ENCODE results near the gene TUBA1A. TPM values are rescaled to one million over a fixed set of nuclear protein-coding genes. Genes with fewer than 3 reads are reported as not detected.
"Not testable (repeated sequence)": the region's sequence is repeated elsewhere in the genome, so short reads cannot be mapped to it uniquely, and the experiment has no call there.

The TUBA1A gene
- total RNA-seq, 1 experiment from 2014 or later: 139 TPM

- H3K9ac ChIP-seq (ENCODE audit: low read length): not testable (repeated sequence)
Observed at GRCh38 chr12:49184697-49185096, 4.2 kb downstream of the TUBA1A start.

GRCh38 chr12:49183214-49183950 lies 5.5 kb downstream of the TUBA1A start:
- not testable (repeated sequence) for H4K20me1 ChIP-seq (ENCODE audit: insufficient read depth, low read depth, low read length); H3K27me3 ChIP-seq (ENCODE audit: low read length); H3K27ac ChIP-seq (ENCODE audit: low read length); H2AFZ ChIP-seq (ENCODE audit: low read length); H3K4me1 ChIP-seq (ENCODE audit: low read length); H3K9me2 ChIP-seq (replicated peaks; ENCODE audit: insufficient read depth, low read length); H3K4me2 ChIP-seq (ENCODE audit: low read depth, low read length, poor library complexity, severe bottlenecking); DNase-seq; H3K9ac ChIP-seq (ENCODE audit: low read length); H3K9me3 ChIP-seq (ENCODE audit: low read length); H3K4me3 ChIP-seq (ENCODE audit: low read length)
- Histone ChIP-seq H3K79me2 (ENCODE audit: low read length) (peaks cover 15% of the 10 kb centered on the region), H3K36me3 (ENCODE audit: insufficient read depth, low read length) (peaks cover 11% of the 10 kb centered on the region; the same call in 1 of the 2 replicates)

More at GRCh38 chr12:49184697-49185096, 4.2 kb downstream of the TUBA1A start:
- H3K79me2 ChIP-seq (ENCODE audit: low read length): peaks cover 16% of the 10 kb centered on the region
- H3K36me3 ChIP-seq (ENCODE audit: insufficient read depth, low read length): peaks cover 11% of the 10 kb centered on the region; the same call in 1 of the 2 replicates
- H3K4me2 ChIP-seq (ENCODE audit: low read depth, low read length, poor library complexity, severe bottlenecking); H3K27ac ChIP-seq (ENCODE audit: low read length); H3K9me2 ChIP-seq (replicated peaks; ENCODE audit: insufficient read depth, low read length); H3K9me3 ChIP-seq (ENCODE audit: low read length); H2AFZ ChIP-seq (ENCODE audit: low read length); H4K20me1 ChIP-seq (ENCODE audit: insufficient read depth, low read depth, low read length); DNase-seq; H3K27me3 ChIP-seq (ENCODE audit: low read length); H3K4me3 ChIP-seq (ENCODE audit: low read length): not testable (repeated sequence)
- H3K4me1 ChIP-seq (ENCODE audit: low read length): peaks cover 13% of the 10 kb centered on the region

- H3K4me2 ChIP-seq (ENCODE audit: low read depth, low read length, poor library complexity, severe bottlenecking): no peak overlapping the region
- H3K36me3 ChIP-seq (ENCODE audit: insufficient read depth, low read length): no peaks in the 10 kb centered on the region
- DNase-seq: no peak
- H3K9me2 ChIP-seq (replicated peaks; ENCODE audit: insufficient read depth, low read length): no peaks in the 10 kb centered on the region
- no peaks in the 10 kb centered on the region for H3K27me3 ChIP-seq (ENCODE audit: low read length)
- 0 out of 2 replicates have a peak, but pooled peaks cover 2% of the 10 kb centered on the region for H3K9me3 ChIP-seq (ENCODE audit: low read length)
- no peaks in the 10 kb centered on the region for H3K79me2 ChIP-seq (ENCODE audit: low read length)
- no peaks in the 10 kb centered on the region for H4K20me1 ChIP-seq (ENCODE audit: insufficient read depth, low read depth, low read length)
- H3K27ac ChIP-seq (ENCODE audit: low read length): no peak overlapping the region
- no peak overlapping the region for H3K4me3 ChIP-seq (ENCODE audit: low read length)
- peaks cover 9% of the 10 kb centered on the region for H3K4me1 ChIP-seq (ENCODE audit: low read length)
- H2AFZ ChIP-seq (ENCODE audit: low read length): no peak overlapping the region
- H3K9ac ChIP-seq (ENCODE audit: low read length): no peak overlapping the region
Observed at GRCh38 chr12:49174218-49174617, 14.7 kb downstream of the TUBA1A start.

GRCh38 chr12:49170924-49171323 lies 18.0 kb downstream of the TUBA1A start:
- no peak for DNase-seq
- Histone ChIP-seq H3K9ac (ENCODE audit: low read length) (no peak overlapping the region), H3K4me3 (ENCODE audit: low read length) (no peak overlapping the region), H3K27me3 (ENCODE audit: low read length) (no peaks in the 10 kb centered on the region), H3K4me1 (ENCODE audit: low read length) (peaks cover 9% of the 10 kb centered on the region), H3K27ac (ENCODE audit: low read length) (no peak overlapping the region), H3K36me3 (ENCODE audit: insufficient read depth, low read length) (no peaks in the 10 kb centered on the region), H3K9me3 (ENCODE audit: low read length) (no peaks in the 10 kb centered on the region), H3K4me2 (ENCODE audit: low read depth, low read length, poor library complexity, severe bottlenecking) (peak overlapping the region; percentile 11), H4K20me1 (ENCODE audit: insufficient read depth, low read depth, low read length) (no peaks in the 10 kb centered on the region), H3K9me2 (replicated peaks; ENCODE audit: insufficient read depth, low read length) (no peaks in the 10 kb centered on the region), H2AFZ (ENCODE audit: low read length) (no peak overlapping the region), H3K79me2 (ENCODE audit: low read length) (no peaks in the 10 kb centered on the region)

- H3K4me2 ChIP-seq (ENCODE audit: low read depth, low read length, poor library complexity, severe bottlenecking): no peak overlapping the region
- no peak for DNase-seq
Observed at GRCh38 chr12:49165114-49165513, 23.8 kb downstream of the TUBA1A start.

GRCh38 chr12:49161901-49162300 lies 27.0 kb downstream of the TUBA1A start:
- H3K9ac ChIP-seq (ENCODE audit: low read length): not testable (repeated sequence)

More at GRCh38 chr12:49165114-49165513, 23.8 kb downstream of the TUBA1A start:
- Histone ChIP-seq H3K4me3 (ENCODE audit: low read length) (no peak overlapping the region), H3K9me3 (ENCODE audit: low read length) (no peaks in the 10 kb centered on the region), H4K20me1 (ENCODE audit: insufficient read depth, low read depth, low read length) (no peaks in the 10 kb centered on the region), H3K79me2 (ENCODE audit: low read length) (no peaks in the 10 kb centered on the region), H3K4me1 (ENCODE audit: low read length) (peaks cover 21% of the 10 kb centered on the region), H3K27me3 (ENCODE audit: low read length) (no peaks in the 10 kb centered on the region), H2AFZ (ENCODE audit: low read length) (no peak overlapping the region), H3K36me3 (ENCODE audit: insufficient read depth, low read length) (no peaks in the 10 kb centered on the region), H3K9me2 (replicated peaks; ENCODE audit: insufficient read depth, low read length) (no peaks in the 10 kb centered on the region), H3K27ac (ENCODE audit: low read length) (no peak overlapping the region), H3K9ac (ENCODE audit: low read length) (no peak overlapping the region)

GRCh38 chr12:49161092-49161795 lies 27.6 kb downstream of the TUBA1A start:
- Histone ChIP-seq H3K27ac (ENCODE audit: low read length) (no peak overlapping the region), H3K9me3 (ENCODE audit: low read length) (no peaks in the 10 kb centered on the region), H3K27me3 (ENCODE audit: low read length) (no peaks in the 10 kb centered on the region), H3K79me2 (ENCODE audit: low read length) (no peaks in the 10 kb centered on the region), H3K9me2 (replicated peaks; ENCODE audit: insufficient read depth, low read length) (no peaks in the 10 kb centered on the region), H3K36me3 (ENCODE audit: insufficient read depth, low read length) (no peaks in the 10 kb centered on the region), H3K4me2 (ENCODE audit: low read depth, low read length, poor library complexity, severe bottlenecking) (peak overlapping the region; percentile 67), H4K20me1 (ENCODE audit: insufficient read depth, low read depth, low read length) (no peaks in the 10 kb centered on the region), H3K4me3 (ENCODE audit: low read length) (peak overlapping the region; percentile 57), H3K4me1 (ENCODE audit: low read length) (peaks cover 20% of the 10 kb centered on the region), H3K9ac (ENCODE audit: low read length) (peak overlapping the region; percentile 33; the same call in 1 of the 2 replicates), H2AFZ (ENCODE audit: low read length) (no peak overlapping the region)
- peak; percentile 71 for DNase-seq

More at GRCh38 chr12:49161901-49162300, 27.0 kb downstream of the TUBA1A start:
- DNase-seq; H2AFZ ChIP-seq (ENCODE audit: low read length); H4K20me1 ChIP-seq (ENCODE audit: insufficient read depth, low read depth, low read length); H3K27me3 ChIP-seq (ENCODE audit: low read length); H3K27ac ChIP-seq (ENCODE audit: low read length); H3K79me2 ChIP-seq (ENCODE audit: low read length); H3K36me3 ChIP-seq (ENCODE audit: insufficient read depth, low read length); H3K9me3 ChIP-seq (ENCODE audit: low read length); H3K9me2 ChIP-seq (replicated peaks; ENCODE audit: insufficient read depth, low read length); H3K4me3 ChIP-seq (ENCODE audit: low read length): not testable (repeated sequence)
- Histone ChIP-seq H3K4me1 (ENCODE audit: low read length) (peaks cover 20% of the 10 kb centered on the region), H3K4me2 (ENCODE audit: low read depth, low read length, poor library complexity, severe bottlenecking) (peak overlapping the region; percentile 67)

- Histone ChIP-seq H3K4me2 (ENCODE audit: low read depth, low read length, poor library complexity, severe bottlenecking) (peak overlapping the region; percentile 67), H3K27ac (ENCODE audit: low read length) (no peak overlapping the region)
Observed at GRCh38 chr12:49160399-49160798, 28.5 kb downstream of the TUBA1A start.

More at GRCh38 chr12:49160399-49160798, 28.5 kb downstream of the TUBA1A start:
- Histone ChIP-seq H3K4me3 (ENCODE audit: low read length) (peak overlapping the region; percentile 57), H3K79me2 (ENCODE audit: low read length) (no peaks in the 10 kb centered on the region), H3K27me3 (ENCODE audit: low read length) (no peaks in the 10 kb centered on the region), H3K9ac (ENCODE audit: low read length) (0 out of 2 replicates have a peak overlapping the region, but pooled peaks have one; percentile 33), H3K36me3 (ENCODE audit: insufficient read depth, low read length) (no peaks in the 10 kb centered on the region), H2AFZ (ENCODE audit: low read length) (no peak overlapping the region; the same call in 1 of the 2 replicates), H4K20me1 (ENCODE audit: insufficient read depth, low read depth, low read length) (no peaks in the 10 kb centered on the region), H3K4me1 (ENCODE audit: low read length) (peaks cover 20% of the 10 kb centered on the region), H3K9me3 (ENCODE audit: low read length) (no peaks in the 10 kb centered on the region), H3K9me2 (replicated peaks; ENCODE audit: insufficient read depth, low read length) (no peaks in the 10 kb centered on the region)
- peak; percentile 55 for DNase-seq
